H1 (cell line): ENCODE measurements around the gene EGFR. TPM values are rescaled to one million over a fixed set of nuclear protein-coding genes. Genes with fewer than 3 reads are reported as not detected.

Experiments used
- CBX5 ChIP-seq: fragments of 300-800, 300-1000 bp; sonication (generic); IDR thresholded peaks from 2 replicates; pipeline ENCODE4 v1.7.1; 2016; ENCODE audit warnings: antibody characterized with exemption, low read length, low read depth
- EP300 ChIP-seq, 2 experiments: IDR thresholded peaks; 1 replicate in 1 of 2; 2 replicates in 1 of 2; pipeline ENCODE4 v1.6.1; 2011 to 2012; ENCODE audit warnings: low read depth in 2 of 2, low read length in 2 of 2, mild to moderate bottlenecking in 2 of 2, borderline replicate concordance in 1 of 2, inconsistent platforms in 1 of 2, moderate library complexity in 1 of 2
- FOSL1 ChIP-seq: IDR thresholded peaks from 2 replicates; pipeline ENCODE4 v1.6.1; 2011; ENCODE audit warnings: mild to moderate bottlenecking, low read depth, low read length, moderate library complexity; ENCODE audit not compliant: insufficient read depth
- GABPA ChIP-seq: IDR thresholded peaks from 2 replicates; pipeline ENCODE4 v1.6.1; 2011; ENCODE audit warnings: mild to moderate bottlenecking, low read length, moderate library complexity, borderline replicate concordance; ENCODE audit not compliant: insufficient read depth
- KDM1A ChIP-seq: fragments of 200-600, 300-600 bp; sonication (generic); IDR thresholded peaks from 2 replicates; pipeline ENCODE4 v1.7.1; 2016; ENCODE audit warnings: mild to moderate bottlenecking, low read length, borderline replicate concordance
- PHF8 ChIP-seq: fragments of 200-600 bp; sonication (generic); conservative IDR thresholded peaks from 2 replicates; pipeline ENCODE4 v1.7.1; 2012; ENCODE audit warnings: low read depth, mild to moderate bottlenecking, inconsistent platforms, low read length, moderate library complexity
- POU5F1 ChIP-seq: IDR thresholded peaks from 2 replicates; pipeline ENCODE4 v1.6.1; 2011; ENCODE audit warnings: low read depth, mild to moderate bottlenecking, low read length, moderate library complexity
- TCF12 ChIP-seq: IDR thresholded peaks from 2 replicates; pipeline ENCODE4 v1.6.1; 2011; ENCODE audit warnings: low read depth, mild to moderate bottlenecking, low read length
- ZNF274 ChIP-seq: IDR thresholded peaks from 2 replicates; pipeline ENCODE4 v1.7.0; 2012; ENCODE audit warnings: low read length, borderline replicate concordance; ENCODE audit errors: extremely low read depth
- polyA plus RNA-seq, 7 experiments: library from polyadenylated mRNA; depleted of rRNA in 3 of 7; stranded (reverse) in 5 of 7; unstranded in 2 of 7; fragments of >200 nt in 5 of 7; fragments of 200-250 nt in 2 of 7; gene quantifications; 1 replicate in 5 of 7; 2 replicates in 1 of 7; 4 replicates in 1 of 7; pipeline versions ENCODE4 v1.2.1 to v1.2.3, GENCODE V29; 2011 to 2013; ENCODE audit warnings: missing spikeins in 2 of 7, mixed read lengths in 2 of 7
- total RNA-seq: library from RNA; stranded (reverse); fragmentation: NEBNext Ultra II Directional; extraction: Animal tissue kit (Norgen Biotek cat#: 25700); gene quantifications from 2 replicates; pipeline ENCODE4 v1.2.1, GENCODE V29; 2021
- TF ChIP-seq, protein P1 (sequence below): fragments of 300-600 bp; sonication (generic); IDR thresholded peaks from 2 replicates; pipeline ENCODE4 v1.7.1; 2012; ENCODE audit warnings: low read length, moderate library complexity, mild to moderate bottlenecking, inconsistent platforms; ENCODE audit not compliant: insufficient replicate concordance

The EGFR gene
- total and polyA plus RNA-seq, 2 of the 8 experiments (the other 6 are each of a cell fraction or from before 2014, with no cell fraction given) = 1.9 to 5.8 TPM

DNA sequence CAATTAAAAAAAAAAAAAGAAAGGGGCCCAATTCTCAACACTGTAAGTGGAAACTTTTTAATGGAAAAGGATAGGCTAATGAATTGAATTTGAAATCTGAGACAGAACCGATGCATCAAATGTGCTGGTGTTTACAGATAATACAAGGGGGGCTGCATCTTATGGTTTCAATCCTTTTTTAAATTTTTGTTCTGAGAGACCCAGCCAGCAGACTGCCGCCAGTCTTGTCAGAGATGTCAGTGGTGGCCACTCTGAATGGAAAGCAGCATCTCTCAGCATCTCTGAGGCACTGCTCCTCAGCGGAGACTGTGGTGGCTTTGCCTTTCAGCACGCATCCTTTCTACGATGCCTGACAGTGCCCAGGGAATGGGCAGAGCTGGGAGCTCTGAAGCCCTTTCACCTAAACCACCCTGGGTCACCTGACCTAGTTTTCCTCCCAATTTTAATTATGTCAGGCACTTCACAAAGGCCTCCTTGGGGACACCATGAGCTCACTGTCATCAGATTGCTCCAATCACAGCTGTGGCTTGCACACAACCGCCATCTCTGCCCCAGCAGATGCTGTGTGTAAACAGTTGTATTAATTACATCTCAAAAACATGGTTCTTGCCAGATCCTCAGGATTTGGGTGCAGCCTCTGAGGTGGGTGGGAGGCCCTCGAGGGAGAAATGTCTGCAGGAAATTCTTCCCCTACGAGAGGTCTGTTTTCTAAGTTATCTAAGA lies 81.2 kb downstream of the EGFR start (continued):
- TF ChIP-seq, protein P1, sequence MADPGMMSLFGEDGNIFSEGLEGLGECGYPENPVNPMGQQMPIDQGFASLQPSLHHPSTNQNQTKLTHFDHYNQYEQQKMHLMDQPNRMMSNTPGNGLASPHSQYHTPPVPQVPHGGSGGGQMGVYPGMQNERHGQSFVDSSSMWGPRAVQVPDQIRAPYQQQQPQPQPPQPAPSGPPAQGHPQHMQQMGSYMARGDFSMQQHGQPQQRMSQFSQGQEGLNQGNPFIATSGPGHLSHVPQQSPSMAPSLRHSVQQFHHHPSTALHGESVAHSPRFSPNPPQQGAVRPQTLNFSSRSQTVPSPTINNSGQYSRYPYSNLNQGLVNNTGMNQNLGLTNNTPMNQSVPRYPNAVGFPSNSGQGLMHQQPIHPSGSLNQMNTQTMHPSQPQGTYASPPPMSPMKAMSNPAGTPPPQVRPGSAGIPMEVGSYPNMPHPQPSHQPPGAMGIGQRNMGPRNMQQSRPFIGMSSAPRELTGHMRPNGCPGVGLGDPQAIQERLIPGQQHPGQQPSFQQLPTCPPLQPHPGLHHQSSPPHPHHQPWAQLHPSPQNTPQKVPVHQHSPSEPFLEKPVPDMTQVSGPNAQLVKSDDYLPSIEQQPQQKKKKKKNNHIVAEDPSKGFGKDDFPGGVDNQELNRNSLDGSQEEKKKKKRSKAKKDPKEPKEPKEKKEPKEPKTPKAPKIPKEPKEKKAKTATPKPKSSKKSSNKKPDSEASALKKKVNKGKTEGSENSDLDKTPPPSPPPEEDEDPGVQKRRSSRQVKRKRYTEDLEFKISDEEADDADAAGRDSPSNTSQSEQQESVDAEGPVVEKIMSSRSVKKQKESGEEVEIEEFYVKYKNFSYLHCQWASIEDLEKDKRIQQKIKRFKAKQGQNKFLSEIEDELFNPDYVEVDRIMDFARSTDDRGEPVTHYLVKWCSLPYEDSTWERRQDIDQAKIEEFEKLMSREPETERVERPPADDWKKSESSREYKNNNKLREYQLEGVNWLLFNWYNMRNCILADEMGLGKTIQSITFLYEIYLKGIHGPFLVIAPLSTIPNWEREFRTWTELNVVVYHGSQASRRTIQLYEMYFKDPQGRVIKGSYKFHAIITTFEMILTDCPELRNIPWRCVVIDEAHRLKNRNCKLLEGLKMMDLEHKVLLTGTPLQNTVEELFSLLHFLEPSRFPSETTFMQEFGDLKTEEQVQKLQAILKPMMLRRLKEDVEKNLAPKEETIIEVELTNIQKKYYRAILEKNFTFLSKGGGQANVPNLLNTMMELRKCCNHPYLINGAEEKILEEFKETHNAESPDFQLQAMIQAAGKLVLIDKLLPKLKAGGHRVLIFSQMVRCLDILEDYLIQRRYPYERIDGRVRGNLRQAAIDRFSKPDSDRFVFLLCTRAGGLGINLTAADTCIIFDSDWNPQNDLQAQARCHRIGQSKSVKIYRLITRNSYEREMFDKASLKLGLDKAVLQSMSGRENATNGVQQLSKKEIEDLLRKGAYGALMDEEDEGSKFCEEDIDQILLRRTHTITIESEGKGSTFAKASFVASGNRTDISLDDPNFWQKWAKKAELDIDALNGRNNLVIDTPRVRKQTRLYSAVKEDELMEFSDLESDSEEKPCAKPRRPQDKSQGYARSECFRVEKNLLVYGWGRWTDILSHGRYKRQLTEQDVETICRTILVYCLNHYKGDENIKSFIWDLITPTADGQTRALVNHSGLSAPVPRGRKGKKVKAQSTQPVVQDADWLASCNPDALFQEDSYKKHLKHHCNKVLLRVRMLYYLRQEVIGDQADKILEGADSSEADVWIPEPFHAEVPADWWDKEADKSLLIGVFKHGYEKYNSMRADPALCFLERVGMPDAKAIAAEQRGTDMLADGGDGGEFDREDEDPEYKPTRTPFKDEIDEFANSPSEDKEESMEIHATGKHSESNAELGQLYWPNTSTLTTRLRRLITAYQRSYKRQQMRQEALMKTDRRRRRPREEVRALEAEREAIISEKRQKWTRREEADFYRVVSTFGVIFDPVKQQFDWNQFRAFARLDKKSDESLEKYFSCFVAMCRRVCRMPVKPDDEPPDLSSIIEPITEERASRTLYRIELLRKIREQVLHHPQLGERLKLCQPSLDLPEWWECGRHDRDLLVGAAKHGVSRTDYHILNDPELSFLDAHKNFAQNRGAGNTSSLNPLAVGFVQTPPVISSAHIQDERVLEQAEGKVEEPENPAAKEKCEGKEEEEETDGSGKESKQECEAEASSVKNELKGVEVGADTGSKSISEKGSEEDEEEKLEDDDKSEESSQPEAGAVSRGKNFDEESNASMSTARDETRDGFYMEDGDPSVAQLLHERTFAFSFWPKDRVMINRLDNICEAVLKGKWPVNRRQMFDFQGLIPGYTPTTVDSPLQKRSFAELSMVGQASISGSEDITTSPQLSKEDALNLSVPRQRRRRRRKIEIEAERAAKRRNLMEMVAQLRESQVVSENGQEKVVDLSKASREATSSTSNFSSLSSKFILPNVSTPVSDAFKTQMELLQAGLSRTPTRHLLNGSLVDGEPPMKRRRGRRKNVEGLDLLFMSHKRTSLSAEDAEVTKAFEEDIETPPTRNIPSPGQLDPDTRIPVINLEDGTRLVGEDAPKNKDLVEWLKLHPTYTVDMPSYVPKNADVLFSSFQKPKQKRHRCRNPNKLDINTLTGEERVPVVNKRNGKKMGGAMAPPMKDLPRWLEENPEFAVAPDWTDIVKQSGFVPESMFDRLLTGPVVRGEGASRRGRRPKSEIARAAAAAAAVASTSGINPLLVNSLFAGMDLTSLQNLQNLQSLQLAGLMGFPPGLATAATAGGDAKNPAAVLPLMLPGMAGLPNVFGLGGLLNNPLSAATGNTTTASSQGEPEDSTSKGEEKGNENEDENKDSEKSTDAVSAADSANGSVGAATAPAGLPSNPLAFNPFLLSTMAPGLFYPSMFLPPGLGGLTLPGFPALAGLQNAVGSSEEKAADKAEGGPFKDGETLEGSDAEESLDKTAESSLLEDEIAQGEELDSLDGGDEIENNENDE = no peak
- TF ChIP-seq GABPA (no peak), ZNF274 (no peak), FOSL1 (no peak), TCF12 (no peak), POU5F1 (no peak), KDM1A (no peak), EP300 (IDR thresholded peaks at IDR 0.05; ENCODE audit: borderline replicate concordance in 1 of 2, low read depth in 2 of 2, low read length in 2 of 2) (no peak), CBX5 (no peak), PHF8 (no peak)
